Activated naive CD8-positive, alpha-beta T cell (primary cell): Measurements from ENCODE around the gene KRT15.

Experiments used
- H3K27ac Mint-ChIP-seq: one replicate; pipeline ENCODE4 v1.8.0; 2021; ENCODE audit warnings: mixed read lengths
- H3K27me3 Mint-ChIP-seq: one replicate; pipeline ENCODE4 v1.8.0; 2021; ENCODE audit warnings: mixed read lengths
- H3K36me3 Mint-ChIP-seq: one replicate; pipeline ENCODE4 v1.8.0; 2021; ENCODE audit warnings: mixed read lengths
- H3K4me1 Mint-ChIP-seq: one replicate; pipeline ENCODE4 v1.8.0; 2021; ENCODE audit warnings: low read depth, mixed read lengths
- H3K4me3 Mint-ChIP-seq: one replicate; pipeline ENCODE4 v1.8.0; 2021; ENCODE audit warnings: mild to moderate bottlenecking, mixed read lengths
- H3K9me3 Mint-ChIP-seq: one replicate; pipeline ENCODE4 v1.8.0; 2021; ENCODE audit warnings: low read depth, mixed read lengths

The KRT15 gene

DNA sequence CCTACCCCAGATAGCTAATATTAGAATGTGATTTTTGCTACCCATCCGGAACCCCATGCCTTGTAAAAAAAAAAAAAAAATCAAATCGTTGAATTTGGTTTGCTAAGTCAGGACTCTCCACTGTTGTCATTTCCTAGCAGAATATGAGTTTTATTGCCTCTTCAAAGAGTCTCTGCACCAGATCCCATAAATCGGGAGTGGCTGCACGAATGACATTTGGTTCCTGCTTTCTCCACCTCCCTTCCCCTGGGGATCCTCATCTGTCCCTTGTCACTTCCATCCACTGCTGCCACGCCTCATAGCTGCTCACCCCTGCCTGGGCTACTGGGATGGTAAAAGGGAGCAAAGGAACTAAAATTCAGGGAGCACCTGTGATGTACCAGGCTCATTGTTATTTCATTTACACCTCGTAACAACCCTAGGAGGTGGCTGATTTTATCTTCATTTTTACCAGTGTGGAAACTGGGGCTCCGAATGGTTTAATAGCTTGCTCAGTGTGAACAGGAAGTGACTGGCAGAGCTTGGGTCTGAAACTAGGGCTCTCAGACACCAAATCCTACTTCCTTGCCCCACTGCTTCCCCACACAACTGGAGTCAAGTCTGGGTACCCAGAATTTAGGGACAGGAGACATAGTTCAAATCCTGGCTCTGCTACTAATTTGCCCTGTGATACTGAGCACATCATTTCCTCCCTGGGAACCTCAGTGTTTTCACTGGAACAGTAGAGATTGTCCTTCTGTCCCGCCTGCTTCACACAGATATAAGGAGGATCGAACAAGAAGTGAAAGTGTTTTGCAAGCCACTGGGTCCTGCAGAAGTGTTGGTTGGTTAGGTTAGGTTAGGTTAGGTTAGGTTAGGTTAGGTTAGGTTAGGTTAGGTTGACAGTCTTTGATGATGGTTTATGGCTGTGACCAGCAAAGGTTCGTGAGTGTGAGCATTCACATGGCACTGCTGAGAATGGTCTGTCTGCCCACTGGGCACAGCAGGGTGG lies 28.4 kb downstream of the KRT15 start:
- Mint-ChIP-seq H3K4me1 (peaks cover 10% of the 10 kb centered on the region), H3K27ac (no peak overlapping the region), H3K4me3 (no peak overlapping the region), H3K27me3 (peaks cover 2% of the 10 kb centered on the region), H3K9me3 (no peaks in the 10 kb centered on the region), H3K36me3 (no peaks in the 10 kb centered on the region)

DNA sequence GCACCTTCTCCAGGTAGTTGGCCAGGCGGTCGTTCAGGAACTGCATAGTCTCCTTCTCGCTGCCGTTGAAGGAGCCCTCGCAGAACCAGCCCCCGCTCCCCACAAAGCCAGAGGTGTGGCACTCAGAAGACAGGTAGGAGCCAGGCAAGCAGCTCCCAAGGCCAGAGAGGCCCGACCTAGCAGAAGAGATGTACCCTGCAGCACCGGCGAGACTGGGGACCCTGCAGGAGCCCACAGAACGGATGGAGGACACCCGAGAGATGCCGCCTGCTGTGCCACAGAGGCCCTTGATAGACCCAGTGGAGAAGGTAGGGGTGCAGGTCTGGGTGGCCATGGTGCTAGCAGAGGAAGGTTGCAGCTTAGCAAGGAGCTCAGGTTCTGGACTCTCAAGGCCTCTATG lies 29.2 kb downstream of the KRT15 start, which contains the start of gene KRT36:
Gene KRT36 (minus strand): TSS at position 380 of the 400 bp plus-strand sequence. CDS start 46 bp downstream, at position 334.
- Mint-ChIP-seq H3K27me3 (peaks cover 2% of the 10 kb centered on the region), H3K27ac (no peak within 1 kb of the TSS), H3K9me3 (no peaks in the 10 kb centered on the region), H3K4me3 (no peak within 1 kb of the TSS), H3K4me1 (peaks cover 10% of the 10 kb centered on the region), H3K36me3 (no peaks in the 10 kb centered on the region)

DNA sequence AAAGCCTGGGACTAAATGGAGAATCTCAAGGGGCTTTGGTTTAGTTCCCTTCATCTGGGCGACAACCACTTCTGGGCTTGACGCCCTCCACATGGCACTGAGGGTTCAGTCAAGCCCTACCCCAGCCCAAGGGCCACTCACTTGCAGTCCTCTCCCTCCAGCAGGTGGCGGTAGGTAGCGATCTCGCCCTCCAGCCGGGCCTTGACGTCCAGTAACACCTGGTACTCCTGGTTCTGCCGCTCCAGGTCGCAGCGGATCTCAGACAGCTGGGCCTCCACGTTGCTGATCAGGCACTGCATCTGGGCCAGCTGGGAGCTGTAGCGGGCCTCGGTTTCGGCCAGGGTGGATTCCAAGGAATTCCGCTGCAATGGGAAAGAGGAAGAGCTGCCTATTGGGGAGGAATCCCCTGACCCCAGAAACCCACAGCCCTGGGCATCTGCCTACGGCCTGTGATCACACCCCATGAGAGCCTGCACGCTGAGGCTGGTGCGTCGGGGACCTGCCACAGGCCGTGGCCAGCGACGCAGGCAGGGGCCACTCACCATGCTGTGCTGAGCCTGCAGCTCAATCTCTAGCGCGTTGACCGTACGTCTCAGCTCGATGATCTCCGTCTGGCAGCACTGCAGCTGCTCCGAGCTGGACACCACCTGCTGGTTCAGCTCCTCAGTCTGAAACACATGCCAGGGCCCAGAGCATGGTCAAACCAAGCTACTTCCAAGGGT lies 31.7 kb downstream of the KRT15 start:
- Mint-ChIP-seq H3K9me3 (no peaks in the 10 kb centered on the region), H3K4me3 (no peak overlapping the region), H3K27ac (no peak overlapping the region), H3K4me1 (peaks cover 7% of the 10 kb centered on the region), H3K27me3 (peaks cover 2% of the 10 kb centered on the region), H3K36me3 (no peaks in the 10 kb centered on the region)

DNA sequence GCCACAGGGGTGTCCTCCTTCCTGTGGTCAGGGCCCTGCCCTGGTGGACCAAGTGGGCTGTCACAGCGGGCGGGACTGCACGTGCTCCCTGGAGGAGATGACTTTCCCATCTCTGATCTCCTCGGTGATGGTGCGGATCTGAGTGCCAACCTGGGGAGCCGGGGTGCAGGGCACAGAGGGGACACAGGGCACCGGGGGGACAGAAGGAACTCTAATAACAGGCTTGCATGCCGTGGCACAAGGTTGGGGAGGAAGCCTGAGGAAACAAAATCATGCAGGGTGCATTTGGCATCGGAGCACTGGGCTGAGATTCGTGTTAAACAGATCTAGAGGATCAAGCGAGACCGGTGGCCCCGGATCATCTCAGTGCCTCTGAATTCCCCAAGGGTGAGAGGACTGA lies 32.4 kb downstream of the KRT15 start:
- H3K4me1 Mint-ChIP-seq, result peaks cover 7% of the 10 kb centered on the region
- no peak overlapping the region for H3K4me3 Mint-ChIP-seq
- H3K27ac Mint-ChIP-seq, result no peak overlapping the region
- H3K27me3 Mint-ChIP-seq, result peaks cover 2% of the 10 kb centered on the region
- no peaks in the 10 kb centered on the region for H3K36me3 Mint-ChIP-seq
- H3K9me3 Mint-ChIP-seq, result no peaks in the 10 kb centered on the region

DNA sequence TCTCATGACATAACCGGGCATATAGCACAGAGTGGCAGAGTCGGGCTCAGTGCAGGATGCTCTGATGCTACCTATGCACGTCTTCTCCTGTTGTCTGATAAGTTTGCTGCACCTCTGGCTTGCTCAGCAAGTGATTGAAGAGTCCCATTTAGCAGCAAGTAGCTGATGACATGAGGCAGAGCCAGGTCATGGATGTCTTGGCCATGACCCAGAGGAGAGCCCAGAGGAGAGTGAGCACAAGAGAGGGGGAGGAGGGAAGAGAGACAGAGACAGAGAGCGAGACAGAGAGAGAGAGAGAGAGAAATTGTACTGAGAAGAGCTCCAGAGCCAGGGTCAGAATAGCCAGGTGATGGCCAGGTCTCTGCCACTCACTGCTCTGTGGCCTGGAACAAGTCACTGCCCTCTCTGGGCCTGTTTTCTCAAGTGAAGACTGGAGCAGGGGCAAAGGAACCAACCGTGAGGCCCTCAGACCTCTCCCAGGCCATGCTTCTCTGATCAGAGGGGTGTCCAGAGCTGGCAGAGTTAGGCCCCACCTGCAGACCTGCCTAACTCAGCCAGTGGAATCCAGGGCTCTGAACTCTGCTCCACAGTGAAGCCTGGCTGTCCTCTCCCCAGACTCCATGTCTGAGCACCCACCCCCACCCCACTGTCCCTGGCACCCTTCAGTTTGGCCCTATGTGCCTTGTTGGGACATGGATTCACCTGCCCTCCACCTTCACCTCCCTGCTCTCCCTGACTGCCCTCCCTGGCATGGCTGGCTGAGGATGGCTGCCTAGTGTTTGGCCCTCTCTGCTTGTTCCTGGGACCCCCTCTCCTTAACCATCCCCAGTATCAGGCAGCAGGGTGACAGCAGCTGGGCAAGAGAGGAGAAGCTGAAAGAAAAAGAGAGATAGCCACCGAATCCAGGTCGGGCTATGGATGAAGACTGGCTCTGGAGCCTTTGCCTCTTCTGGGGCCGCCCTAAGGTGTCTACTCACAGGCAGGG lies 33.5 kb downstream of the KRT15 start:
- Mint-ChIP-seq H3K4me3 (no peak overlapping the region), H3K4me1 (peaks cover 3% of the 10 kb centered on the region), H3K9me3 (no peaks in the 10 kb centered on the region), H3K27ac (no peak overlapping the region), H3K27me3 (peaks cover 2% of the 10 kb centered on the region), H3K36me3 (no peaks in the 10 kb centered on the region)

DNA sequence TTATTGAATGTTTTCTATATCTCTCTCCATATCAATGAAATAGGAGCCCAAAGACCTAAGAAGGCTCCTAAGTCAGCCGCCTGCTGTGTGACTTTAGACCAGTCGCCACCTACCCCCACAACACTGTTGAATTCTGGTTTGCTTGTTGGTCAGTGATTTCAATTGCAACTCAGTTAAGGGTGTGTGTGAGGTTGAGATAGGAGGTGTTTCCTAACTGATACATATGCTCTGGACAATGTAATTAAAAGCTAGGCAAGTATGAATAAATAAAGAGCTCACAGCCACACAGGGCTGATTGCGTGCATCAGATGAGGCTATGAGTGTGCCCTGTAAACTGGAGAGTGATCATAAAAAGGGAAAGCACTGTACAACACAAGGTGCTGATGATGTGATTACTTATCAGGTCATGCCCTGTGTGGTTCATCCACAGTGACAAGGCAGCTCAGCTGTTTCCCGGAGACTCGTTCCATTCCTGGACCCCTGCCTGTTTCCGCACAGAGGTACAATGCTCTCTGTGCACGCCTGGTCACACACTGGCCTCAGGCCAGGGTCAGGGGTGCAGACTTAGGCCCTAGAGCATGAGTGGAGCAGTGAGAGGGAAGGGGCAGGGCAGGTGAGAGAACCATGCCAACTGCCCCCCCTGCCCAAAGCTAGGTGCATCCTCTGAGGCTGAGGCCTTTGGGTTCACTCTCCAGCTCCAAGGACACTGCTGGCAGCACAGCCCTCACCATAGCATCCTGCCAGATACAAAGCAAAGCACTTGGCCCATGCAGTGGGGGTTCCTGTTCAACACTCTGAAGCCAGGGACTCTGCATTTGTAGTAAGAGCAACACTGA lies 34.5 kb downstream of the KRT15 start:
- Mint-ChIP-seq H3K27me3 (peaks cover 2% of the 10 kb centered on the region), H3K9me3 (no peaks in the 10 kb centered on the region), H3K4me3 (no peak overlapping the region), H3K27ac (no peak overlapping the region), H3K36me3 (no peaks in the 10 kb centered on the region), H3K4me1 (no peaks in the 10 kb centered on the region)

DNA sequence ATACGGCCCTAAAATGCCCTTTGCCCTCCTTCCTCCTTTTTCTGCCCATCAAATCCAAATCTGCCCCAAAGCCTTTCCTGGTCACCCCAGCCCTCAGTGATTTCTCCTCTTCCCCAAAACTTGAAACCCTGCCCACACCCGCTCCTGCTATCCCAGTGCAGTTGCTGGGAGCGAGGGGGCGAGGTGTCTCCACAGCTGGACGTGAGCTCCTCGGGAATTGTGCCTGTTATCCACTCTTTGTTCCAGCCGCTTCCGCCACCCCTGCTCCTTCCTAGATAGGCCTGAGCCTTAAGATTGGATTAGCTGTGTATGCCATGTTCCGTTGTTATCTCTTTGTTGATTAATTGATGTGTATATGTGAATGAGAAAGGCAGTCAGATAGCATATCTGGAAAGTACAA lies 35.2 kb downstream of the KRT15 start:
- H3K4me1 Mint-ChIP-seq, result no peaks in the 10 kb centered on the region
- no peaks in the 10 kb centered on the region for H3K36me3 Mint-ChIP-seq
- H3K27ac Mint-ChIP-seq, result no peak overlapping the region
- peaks cover 2% of the 10 kb centered on the region for H3K27me3 Mint-ChIP-seq
- no peak overlapping the region for H3K4me3 Mint-ChIP-seq
- H3K9me3 Mint-ChIP-seq, result no peaks in the 10 kb centered on the region

DNA sequence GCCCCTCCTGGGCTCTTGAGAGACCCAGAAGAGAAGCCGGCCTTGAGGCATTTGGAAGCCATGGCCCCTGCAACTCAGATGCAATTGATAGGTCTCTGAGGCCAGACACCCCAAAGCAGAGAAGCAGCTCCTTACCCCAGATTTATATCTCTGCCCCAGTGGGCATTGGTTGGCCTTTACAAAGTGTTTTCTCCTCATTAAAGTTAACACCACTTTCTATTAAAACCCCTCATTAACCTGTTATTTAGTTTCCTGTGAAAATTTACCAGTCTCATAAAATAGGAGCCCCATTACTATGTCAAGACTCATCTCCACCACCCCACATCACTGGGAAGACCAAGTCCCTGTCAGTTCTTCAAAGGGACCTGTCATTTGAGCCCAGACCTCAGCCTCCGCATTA lies 37.7 kb downstream of the KRT15 start, which contains the start of gene KRT35:
Gene KRT35 (minus strand): TSS at position 116 of the 400 bp plus-strand sequence. CDS start 54 bp downstream, at position 62.
- no peak within 1 kb of the TSS for H3K4me3 Mint-ChIP-seq
- H3K27ac Mint-ChIP-seq, result no peak within 1 kb of the TSS
- no peaks in the 10 kb centered on the region for H3K9me3 Mint-ChIP-seq
- peaks cover 2% of the 10 kb centered on the region for H3K27me3 Mint-ChIP-seq
- H3K4me1 Mint-ChIP-seq, result no peaks in the 10 kb centered on the region
- H3K36me3 Mint-ChIP-seq, result no peaks in the 10 kb centered on the region

DNA sequence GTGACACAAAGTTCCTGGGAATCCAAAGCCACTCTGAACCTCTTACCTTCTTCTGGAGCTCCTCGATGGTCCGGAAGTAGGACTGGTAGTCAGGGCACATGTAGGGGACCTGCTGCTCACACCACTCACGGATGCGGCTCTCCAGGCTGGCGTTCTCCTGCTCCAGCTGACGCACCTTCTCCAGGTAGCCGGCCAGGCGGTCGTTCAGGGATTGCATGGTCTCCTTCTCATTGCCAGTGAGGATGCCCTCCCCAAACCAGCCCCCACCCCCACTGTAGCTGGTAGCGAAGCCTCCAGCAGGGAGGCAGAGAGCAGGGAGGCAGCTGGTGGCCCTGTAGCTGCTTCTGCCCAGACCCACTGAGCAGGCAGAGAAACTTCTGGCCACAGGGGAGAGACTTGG lies 38.1 kb downstream of the KRT15 start:
- Mint-ChIP-seq H3K27ac (no peak overlapping the region), H3K36me3 (no peaks in the 10 kb centered on the region), H3K4me3 (no peak overlapping the region)

DNA sequence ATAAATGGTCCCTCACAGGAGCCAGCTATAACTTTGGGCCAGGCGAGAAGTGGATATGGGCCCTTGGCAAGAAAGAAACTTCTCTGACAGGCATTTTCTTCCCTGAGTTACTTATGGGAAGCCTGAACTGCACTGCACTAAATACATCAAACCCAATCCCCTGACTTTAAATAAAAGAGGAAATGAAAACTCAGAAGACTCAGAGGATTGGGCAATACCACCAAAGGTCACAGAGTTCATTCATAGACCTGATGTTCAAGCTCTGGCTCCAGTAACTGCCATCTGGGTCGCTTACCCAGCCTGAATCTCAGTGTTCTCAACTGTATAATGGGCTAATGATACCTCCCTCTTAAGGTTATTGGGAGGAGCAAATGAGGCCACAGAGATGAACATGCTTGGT lies 38.6 kb downstream of the KRT15 start:
- H3K36me3 Mint-ChIP-seq, result no peaks in the 10 kb centered on the region
- H3K4me1 Mint-ChIP-seq, result no peaks in the 10 kb centered on the region
- no peaks in the 10 kb centered on the region for H3K9me3 Mint-ChIP-seq
- H3K27ac Mint-ChIP-seq, result no peak overlapping the region
- H3K27me3 Mint-ChIP-seq, result no peaks in the 10 kb centered on the region
- no peak overlapping the region for H3K4me3 Mint-ChIP-seq

More for the DNA sequence above, 38.1 kb downstream of the KRT15 start:
- H3K4me1 Mint-ChIP-seq, result no peaks in the 10 kb centered on the region
- H3K27me3 Mint-ChIP-seq, result no peaks in the 10 kb centered on the region
- no peaks in the 10 kb centered on the region for H3K9me3 Mint-ChIP-seq

DNA sequence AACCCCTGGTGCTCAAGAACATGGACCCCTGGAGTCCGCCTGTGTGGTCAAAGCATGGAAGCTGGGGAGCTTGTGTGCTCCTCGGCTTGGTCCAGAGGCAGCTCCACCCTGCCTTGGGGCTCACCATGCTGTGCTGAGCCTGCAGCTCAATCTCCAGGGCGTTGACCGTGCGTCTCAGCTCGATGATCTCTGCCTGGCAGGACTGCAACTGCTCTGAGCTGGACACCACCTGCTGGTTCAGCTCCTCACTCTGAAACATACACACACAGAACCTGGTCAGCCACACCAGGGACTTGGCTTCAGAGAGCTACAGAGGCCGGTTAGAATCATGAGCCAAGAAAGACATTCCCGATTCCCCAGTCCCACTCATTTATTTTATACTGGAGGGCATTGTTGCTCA lies 40.5 kb downstream of the KRT15 start:
- H3K27ac Mint-ChIP-seq, result no peak overlapping the region
- H3K27me3 Mint-ChIP-seq, result no peaks in the 10 kb centered on the region
- H3K9me3 Mint-ChIP-seq, result no peaks in the 10 kb centered on the region
- no peak overlapping the region for H3K4me3 Mint-ChIP-seq
- H3K4me1 Mint-ChIP-seq, result no peaks in the 10 kb centered on the region
- H3K36me3 Mint-ChIP-seq, result no peaks in the 10 kb centered on the region

DNA sequence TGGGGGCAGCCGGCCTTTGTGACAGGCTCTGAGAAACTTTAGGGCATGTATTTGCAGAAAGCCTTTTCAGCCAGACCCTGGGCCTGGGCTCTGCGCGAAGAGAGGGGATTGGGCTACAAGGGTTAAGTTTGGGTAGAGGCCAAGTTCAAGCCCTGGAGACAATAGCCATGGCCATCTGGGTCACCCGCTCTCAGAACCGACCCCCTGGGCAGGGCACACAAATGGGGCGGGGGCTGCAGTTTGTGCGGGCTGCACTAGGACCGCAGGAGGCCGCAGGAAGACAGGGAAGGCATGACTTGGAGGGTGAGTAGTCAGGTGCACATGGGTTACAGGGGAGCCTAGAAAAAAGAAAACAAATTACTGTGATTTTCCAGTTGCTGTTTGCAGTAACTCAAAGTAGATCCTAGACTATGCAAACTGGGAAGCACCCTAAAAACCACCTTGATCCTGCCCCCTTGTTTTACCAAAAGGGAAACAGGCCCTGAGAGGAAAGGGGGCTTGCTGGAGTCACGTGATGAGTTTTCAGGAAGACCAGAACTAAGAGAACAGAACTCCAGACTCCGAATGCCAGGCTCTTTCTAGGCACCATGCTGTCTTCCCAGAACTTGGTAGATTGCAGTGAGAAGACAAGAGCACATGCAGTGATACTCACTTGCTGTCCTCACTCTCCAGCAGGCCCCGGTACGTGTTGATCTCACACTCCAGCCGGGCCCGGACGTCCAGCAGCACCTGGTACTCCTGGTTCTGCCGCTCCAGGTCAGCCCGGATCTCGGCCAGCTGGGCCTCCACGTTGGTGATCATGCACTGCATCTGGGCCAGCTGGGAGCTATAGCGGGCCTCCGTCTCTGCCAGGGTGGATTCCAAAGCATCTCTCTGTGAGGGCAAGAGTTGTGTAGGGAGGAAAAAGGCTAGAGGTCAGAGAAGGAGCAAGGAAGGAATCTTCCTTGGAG lies 41.5 kb downstream of the KRT15 start:
- H3K27ac Mint-ChIP-seq, result no peak overlapping the region
- no peaks in the 10 kb centered on the region for H3K4me1 Mint-ChIP-seq
- no peak overlapping the region for H3K4me3 Mint-ChIP-seq
- H3K9me3 Mint-ChIP-seq, result no peaks in the 10 kb centered on the region
- H3K27me3 Mint-ChIP-seq, result no peaks in the 10 kb centered on the region
- peaks cover 2% of the 10 kb centered on the region for H3K36me3 Mint-ChIP-seq

DNA sequence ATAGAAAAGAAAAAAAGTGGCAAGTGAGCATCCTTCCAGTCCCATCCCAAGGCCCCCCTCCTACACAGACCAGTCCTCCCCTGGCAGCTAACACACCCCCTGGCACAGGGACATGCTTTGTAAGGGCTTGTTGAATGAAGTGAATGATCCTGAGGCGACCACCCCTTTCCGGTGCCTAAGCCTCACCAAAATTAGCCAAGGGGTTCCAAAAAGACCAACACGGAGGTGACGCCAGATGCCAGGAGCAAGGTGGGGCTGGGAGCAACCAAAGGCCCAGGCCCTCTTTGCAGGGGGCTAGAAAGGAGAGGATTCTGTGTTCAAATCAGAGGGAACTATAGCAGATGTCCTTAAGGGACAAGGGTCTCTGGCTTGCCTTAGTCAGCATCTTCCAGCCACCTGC lies 43.3 kb downstream of the KRT15 start:
- no peaks in the 10 kb centered on the region for H3K27me3 Mint-ChIP-seq
- no peak overlapping the region for H3K4me3 Mint-ChIP-seq
- H3K36me3 Mint-ChIP-seq, result peaks cover 6% of the 10 kb centered on the region
- H3K4me1 Mint-ChIP-seq, result no peaks in the 10 kb centered on the region
- H3K27ac Mint-ChIP-seq, result no peak overlapping the region
- H3K9me3 Mint-ChIP-seq, result no peaks in the 10 kb centered on the region
